Activated effector memory CD4-positive, alpha-beta T cell treated with anti-CD3 and anti-CD28 coated beads, Interleukin-2, amount 50 U/mL, for 16 hours (primary cell): ENCODE results near the gene RAD21L1.
A peak's percentile ranks its signal among the peaks of the same experiment; 100 is the strongest.

Experiments
- DNase-seq: peaks from one replicate; pipeline ENCODE4 v3.0.0-alpha.2; 2020

RAD21L1 gene

DNA sequence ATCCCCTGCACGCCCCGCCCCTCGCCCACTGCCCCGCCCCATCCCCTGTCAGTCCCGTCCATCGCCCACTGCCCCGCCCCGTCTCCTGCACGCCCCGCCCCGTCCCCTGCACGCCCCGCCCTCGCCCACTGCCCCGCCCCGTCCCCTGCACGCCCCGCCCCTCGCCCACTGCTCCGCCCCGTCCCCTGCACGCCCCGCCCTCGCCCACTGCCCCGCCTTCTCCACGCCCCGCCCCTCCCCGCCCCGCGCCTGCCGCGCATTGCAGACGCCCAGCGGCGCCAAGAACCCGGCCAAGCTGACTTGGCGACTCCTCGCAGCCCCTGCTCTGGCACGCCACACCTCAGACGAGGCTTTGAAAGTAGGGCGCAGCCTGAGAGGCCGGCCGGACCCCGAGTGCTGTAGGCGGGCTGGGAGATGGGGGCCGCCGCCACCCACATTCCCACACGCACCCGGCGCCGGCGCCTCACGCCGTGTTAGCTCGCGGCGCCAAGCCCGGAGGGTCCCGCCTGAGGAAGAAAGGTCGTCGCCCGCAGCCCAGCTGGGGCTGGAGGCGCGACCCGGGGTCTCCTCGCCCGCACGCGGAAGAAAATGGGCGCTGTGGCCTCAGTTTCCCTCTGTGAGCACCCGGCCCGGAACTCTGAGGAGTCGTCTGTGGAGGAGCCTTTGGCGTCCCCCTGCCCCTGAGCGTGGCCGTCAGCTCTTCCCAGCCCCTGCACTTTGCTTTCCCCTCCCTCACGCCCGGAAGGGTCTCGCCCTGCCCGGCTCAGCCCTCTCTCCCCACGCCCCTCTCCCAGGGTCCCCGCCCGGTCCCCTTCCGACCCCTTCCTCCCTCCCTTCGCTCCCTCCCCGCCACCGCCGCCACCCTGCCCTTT is at the start of gene RAD21L1:
RAD21L1 (plus strand) TSS at position 262 of the 872 bp plus-strand sequence. CDS start 2,410 bp downstream, outside the sequence.
- peak; percentile 92 for DNase-seq

DNA sequence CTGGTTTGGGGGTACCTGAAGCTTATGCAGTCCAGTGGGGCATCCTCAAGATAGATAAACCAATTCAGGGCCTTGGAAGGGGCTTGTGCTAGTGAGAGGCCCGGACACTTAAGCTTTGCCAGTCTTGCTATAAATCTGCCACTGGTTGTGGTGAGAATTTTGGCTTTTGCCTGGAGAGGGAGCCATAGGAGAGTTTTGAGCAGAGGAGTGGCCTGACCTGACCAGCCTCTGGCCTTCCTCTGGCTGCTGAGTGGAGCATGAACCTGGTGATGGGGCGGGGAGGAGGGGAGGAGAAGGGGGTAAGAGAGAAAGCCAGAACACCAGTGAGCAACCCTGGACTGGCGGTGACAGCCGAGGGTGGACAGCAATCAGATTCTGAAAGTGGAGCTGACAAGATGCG is 48.2 kb upstream of the RAD21L1 start:
- peak; percentile 21 for DNase-seq

DNA sequence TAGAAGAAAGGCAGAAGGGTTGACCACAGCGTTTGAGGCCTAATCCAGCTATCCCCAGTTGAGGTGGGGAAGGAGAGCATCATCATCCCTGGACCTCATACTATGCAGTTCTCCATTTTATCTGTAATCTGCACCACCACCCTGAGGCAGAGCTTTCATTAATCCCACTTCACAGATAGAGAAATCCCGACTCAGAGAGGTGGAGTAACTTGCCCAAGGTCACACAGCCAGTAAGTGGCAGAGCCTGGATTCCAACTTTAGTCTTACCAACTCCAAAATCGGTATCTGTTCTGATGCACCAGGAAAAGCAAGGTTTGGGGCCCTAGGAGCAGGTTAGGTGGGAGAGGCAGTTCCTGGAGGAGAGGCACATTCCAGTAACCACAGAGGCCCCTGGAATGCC is 47.7 kb upstream of the RAD21L1 start:
- peak; percentile 5 for DNase-seq

DNA sequence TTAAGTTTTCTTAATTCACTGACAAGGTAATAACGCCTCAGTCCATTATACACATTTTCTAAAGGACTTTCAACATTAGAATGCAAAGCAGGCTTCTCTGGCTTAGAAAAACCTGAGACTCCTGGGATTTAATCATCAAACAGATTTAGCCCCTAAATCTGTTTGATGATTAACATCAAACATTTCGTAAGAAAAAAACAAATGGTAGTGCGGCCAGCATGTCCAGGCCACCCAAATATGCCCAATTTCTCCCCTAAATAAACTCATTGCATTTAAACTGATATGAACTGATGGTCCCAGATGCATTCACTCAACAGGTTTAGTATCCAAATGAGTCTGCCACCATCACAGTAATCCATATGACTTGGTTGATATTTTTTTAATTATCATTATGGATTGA is 47.2 kb upstream of the RAD21L1 start:
- DNase-seq: peak; percentile 19

DNA sequence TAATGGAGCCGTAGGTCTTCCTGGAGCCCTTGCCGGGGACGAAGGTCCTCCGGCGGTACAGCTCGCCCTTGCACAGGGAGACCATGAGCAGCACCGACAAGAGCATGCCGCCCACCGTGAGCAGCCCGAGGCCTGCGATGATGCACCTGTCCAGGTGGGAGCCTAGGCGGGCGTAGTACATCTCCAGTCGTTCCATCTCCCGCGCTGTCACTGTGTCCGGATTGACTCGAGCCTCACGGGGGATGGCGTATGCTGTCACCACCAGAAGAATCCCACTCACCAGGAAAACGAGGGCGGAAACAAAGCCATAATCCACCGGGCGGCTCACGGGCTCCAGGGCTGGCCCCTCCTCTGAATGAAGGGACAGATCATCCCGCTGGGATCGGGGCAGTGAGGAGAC is 44.9 kb upstream of the RAD21L1 start:
- DNase-seq: no peak

DNA sequence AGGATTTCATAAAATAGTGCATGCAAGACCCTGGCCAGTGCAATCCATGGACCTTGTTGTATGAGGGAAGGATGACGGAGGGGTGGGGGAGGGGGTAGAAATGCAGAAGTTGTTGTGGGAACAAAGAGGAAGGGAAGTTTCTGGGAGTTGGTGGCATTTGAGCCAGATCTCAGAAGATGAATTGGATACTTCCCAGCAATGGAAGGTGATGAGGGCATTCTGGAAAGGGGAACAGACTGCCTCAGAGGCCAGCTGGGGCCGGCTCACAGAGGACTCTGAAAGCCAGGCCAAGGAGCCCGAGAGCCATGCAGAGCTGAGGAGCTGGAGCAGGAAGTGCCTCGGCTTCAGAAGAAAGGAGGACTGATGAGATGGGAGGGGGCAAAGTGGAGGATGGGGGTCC is 43.7 kb upstream of the RAD21L1 start:
- no peak for DNase-seq

DNA sequence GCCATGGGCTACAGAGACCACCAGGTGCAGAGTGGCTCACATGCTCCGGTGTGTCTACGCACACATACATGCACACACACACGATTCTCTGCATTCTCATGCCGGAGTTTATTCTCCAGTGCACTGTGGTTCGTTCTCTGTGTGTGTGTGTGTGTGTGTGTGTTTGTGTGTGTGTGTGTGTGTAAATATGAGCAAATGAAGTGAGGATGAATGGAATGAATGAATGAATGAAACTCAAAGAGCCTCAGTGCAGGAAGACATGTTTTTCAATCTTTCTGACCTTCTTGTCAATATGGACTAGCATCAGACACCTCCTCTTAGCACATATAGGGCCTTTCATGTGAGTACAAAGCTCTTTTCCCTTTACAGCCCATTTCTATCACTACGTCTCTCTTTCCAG is 42.7 kb upstream of the RAD21L1 start:
- no peak for DNase-seq

DNA sequence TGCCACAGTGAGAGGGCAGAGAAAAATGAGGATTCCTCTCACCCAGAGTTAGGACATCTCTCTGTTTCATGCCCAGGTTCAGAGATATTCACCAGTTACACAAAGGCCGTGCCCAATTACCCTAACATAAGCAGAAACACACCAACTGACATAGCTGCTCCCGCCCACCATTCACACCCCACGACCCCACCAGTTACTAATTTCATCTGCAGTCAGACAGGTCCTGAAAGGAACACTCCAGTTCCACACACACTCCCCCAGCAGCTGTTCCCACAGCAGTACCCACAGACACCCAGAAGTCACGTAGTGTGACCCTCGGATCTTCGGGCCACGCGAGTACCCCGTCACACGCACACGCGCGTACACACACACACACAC is 41.6 kb upstream of the RAD21L1 start:
- no peak for DNase-seq

DNA sequence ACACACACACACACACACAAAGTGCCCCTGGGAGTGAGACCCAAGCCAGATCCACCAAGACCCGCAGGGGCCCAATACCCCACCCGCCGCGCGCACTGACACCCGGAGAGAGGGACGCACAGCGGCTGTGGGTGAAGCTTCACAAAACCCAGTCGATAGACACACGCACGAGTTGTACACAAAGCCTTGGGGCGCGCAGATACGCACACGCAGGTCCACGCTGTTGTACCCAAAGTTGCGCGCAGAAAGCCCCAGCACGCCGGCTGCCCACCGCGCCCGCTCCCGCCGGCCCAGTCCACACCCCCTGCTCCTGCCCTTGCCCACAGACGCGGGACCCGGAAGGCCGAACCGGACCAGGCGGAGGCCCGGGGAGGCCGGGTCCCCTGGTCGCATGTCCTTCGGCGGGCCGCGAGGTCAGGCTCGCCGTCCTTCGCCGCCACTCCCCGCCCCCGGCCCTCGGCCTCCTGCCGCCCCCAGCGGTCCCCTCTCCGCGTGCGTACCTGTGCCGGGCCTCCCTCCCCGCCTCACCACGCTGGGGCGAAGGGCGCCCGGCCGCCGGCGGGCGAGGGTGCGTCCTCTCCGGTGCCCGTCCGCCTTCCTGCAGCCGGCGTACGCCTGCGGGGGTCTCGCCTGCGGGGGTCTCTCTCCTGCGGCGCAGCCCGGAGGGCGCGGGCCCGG is 41.1 kb upstream of the RAD21L1 start, which contains the start of gene TMEM74B:
TMEM74B (minus strand) TSS at position 344 of the 678 bp plus-strand sequence. CDS start 1,180 bp downstream, outside the sequence.
- DNase-seq: no peak

DNA sequence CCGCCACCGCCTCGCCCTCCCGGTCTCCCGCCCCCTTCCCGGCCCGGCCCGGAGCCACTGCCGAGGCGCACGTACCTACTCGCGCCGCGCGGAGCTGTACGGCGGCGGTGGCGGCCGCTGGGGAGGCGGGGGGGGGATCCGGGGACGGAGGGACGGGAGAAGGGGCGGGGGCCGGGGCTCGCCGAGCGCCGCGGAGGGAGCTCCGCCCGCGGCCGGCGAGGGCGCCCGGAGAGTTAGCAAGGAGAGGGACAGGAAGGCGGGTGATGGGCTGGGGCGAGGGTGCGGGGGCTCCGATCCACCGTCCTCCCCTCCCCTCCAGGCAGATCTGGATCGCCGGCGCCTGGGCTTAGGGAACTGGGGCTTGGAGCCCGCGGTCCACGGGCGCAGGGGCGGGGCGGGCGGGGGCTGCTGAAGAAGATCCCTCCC is 40.5 kb upstream of the RAD21L1 start:
- no peak for DNase-seq

DNA sequence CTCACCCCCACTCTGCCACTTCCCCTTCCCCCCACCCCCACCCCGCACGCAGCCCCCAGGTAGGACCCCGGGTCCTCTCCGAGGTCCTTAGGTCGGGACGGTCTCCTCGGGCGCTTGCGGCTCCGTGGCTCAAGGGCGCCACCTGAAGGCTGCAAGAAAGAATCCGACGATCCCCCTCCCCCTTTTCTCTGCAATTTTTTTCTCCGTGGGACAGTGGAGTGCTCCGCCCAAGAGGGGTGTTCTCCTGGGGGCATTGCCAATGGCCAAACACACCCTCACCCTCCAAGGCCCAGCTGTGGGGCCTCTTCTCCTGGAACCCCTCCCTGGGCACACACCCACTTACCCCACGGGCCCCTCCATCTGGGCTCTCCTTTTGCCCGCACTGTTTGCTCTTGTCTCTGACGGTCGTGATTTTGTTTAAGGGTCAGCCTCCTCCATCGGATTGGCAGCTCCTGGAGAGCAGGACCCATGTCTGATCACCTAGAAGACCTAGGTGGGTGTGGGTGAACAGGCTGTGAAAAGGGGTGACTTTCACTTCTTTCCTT is 40.0 kb upstream of the RAD21L1 start:
- DNase-seq: peak; percentile 72

DNA sequence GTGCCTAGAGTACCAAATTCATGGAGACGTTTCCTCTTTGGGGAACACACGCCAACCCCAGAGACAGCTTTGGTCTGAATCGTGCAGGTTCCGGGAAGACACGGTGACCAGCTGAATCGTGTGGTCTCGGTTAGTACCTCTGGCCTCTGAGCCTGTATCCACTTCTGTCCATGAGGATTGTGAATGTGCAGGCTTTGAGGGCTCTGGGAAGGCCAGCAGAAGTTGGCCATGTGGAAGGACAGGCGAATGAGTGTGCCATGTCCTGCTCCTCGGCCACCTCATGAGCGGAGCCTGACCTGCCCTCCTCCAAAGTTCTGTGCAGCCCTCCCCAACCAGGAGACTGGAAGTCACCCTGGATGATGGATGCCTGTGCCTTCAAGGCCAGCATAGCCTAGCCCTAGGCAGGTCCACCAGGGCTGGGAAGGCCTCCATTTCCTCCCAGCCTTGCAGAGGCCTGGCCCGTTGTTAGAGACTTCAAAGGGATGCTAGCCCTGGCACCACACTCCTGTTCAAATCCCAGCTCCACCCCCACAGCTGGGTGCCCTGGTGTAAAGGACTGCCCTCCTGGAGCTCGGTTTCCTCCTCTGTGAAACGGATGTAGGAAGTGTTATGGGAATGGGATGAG is 39.4 kb upstream of the RAD21L1 start:
- peak; percentile 43 for DNase-seq

DNA sequence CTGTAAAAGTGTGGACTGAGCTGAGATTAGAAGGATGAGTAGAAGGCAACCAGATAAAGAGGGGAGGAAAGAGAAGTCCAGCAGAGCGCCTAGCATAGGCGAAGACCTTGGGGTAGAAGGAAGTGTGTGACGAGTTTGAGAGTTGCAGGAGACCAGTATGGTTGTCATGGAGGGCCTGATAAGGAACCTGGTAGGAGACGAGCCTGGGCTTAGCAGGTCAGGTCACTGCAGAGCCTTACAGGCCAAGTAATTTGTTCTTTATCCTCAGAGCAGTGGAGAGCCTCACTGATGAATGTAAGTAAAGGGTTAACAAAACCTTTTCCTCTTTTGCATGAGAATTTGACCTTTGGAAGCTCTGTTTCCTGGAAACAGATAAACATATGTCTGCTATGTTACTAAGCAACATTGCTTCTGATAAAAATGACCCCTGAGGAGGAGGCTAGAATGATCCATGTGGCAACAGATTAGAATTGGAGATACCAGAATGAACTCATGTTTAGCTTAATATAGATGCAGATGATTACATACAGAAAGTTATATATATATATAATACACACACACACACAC is 38.2 kb upstream of the RAD21L1 start:
- no peak for DNase-seq

DNA sequence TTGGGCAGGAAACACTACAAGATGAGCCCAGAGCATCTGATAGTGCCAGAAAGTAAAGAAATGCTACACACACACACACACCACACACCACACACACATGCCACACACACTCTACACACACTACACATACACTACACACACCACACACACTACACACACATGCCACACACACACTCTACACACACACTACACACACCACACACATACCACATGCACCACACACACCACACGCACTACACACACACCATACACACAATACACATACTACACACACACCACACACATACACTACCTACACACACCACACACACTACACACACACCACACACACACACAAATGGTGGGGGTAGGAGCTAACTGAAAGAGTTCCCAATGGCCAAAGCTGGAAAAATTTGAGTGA is 37.5 kb upstream of the RAD21L1 start:
- no peak for DNase-seq

DNA sequence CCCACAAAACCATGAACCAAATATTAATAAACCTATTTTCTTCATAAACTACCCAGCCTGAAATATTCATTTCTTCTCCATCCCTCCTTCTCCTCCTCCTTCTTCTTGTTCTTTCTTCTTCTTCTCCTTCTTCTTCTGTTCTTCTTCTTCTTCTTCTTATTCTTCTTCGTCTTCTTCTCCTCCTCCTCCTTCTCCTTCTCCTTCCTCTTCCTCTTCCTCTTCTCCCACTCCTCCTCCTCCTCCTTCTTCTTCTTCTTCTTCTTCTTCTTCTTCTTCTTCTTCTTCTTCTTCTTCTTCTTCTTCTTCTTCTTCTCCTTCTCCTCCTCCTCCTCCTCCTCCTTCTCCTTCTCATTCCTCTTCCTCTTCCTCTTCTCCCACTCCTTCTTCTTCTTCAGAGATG is 36.0 kb upstream of the RAD21L1 start:
- no peak for DNase-seq

DNA sequence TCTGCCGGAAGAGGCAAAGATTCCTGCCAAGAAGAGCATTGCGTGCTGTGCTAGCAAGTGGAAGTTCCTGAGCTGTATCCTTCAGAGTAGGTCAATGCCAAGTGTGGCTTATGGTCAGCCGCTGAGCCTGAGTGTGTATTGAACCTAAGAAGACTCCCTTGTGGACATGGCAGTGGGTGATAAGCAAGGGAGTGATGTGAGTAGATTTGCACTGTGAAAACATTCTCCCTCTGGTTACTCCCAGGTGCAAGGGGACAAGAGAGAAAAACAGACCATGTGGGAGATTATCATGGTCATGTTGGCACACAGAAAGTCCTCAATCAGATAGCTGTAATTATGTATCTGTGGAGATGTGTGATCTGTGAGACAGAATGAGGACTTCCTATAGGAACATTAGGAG is 35.0 kb upstream of the RAD21L1 start:
- no peak for DNase-seq

DNA sequence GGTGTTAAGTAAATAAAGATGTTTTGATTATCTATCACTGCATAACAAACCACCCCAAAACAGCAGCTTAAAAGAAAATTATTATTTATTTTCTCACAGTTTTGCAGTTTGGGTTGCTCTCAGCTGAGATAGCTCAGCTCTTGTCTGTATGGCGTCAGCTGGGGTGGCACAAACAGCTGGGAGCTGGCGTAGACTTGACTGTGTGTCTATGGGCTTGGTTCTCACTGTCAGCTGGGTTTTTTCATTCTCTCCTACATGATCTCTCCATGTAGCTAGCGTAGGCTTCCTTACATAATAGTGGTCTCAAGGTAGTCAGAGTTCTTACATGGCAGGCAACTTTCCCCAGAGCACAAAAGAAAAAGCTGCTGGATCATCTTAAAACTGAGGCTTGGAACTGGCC is 34.5 kb upstream of the RAD21L1 start:
- DNase-seq: no peak

DNA sequence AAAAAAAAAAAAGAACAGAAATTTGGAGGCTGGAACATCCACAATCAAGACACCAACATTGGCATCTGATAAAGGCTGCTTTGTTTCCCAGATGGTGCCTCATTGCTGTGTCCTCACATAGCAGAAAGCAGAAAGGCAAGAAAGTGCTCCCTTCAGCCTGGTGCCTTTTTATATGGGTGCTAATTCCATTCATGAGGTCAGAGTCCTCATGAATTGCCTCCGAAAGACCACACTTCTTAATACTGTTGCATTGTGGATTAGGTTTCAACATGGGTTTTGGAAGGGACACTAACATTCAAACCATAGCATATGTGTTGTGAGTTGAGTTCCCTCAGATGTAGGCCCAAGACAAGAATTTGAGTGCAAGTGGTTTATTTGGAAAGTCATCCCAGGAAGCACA is 30.6 kb upstream of the RAD21L1 start:
- DNase-seq: no peak

DNA sequence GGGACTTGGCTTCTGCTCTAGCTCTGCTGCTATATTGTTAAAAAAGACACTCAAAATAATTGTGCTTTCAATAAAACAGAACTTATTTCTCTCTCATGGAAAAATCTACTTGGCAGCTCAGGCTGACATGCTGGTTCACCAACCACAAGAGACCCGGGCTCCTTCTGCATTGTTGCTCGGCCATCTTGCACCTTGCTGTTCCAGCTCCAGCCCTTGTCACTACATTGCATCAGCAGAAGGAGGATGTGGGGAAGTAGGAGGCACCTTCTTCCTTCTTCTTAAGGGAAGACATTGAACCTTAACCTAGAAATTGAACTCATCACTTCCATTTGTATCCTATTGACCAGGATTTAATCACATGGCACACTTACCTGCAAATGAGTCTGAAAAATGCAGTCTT is 29.2 kb upstream of the RAD21L1 start:
- DNase-seq: no peak

DNA sequence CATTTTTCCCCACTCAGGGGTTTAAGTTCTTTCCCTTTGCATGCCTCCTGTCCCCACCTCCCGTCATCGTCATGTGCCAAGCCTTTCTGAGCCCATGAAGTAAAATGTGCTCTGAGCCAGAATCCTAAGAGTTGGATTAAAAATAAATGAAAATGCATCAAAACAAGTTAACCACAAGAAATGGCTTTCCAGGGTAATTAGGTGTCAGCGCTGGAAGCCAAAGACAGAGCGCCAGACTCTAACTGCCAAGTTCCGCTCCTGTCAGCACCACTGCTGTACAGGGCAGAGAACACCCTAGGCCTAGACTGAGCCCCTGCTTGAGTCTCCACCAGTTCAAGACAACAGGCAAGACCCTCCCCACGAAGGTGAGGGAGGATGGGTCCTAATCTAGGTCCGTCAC is 28.0 kb upstream of the RAD21L1 start:
- no peak for DNase-seq

DNA sequence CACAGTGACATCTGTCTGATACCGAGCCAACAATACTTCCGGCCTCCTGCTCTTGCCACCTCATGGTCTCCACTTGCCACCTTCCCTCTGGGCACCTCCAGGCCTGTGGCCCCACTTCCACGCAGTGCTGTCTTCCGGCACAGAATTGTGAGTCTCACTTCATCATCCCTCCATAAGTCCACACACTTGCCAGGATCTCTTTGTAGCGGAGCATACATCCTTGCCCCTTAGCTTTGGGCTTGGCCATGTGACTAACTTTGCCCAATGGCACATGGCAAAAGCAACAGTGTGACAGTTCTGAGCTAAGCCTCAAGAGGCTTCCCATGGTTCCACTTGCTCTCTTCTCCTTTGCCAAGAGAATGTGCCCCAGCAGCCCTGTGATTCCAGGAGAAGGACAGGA is 27.1 kb upstream of the RAD21L1 start:
- no peak for DNase-seq

DNA sequence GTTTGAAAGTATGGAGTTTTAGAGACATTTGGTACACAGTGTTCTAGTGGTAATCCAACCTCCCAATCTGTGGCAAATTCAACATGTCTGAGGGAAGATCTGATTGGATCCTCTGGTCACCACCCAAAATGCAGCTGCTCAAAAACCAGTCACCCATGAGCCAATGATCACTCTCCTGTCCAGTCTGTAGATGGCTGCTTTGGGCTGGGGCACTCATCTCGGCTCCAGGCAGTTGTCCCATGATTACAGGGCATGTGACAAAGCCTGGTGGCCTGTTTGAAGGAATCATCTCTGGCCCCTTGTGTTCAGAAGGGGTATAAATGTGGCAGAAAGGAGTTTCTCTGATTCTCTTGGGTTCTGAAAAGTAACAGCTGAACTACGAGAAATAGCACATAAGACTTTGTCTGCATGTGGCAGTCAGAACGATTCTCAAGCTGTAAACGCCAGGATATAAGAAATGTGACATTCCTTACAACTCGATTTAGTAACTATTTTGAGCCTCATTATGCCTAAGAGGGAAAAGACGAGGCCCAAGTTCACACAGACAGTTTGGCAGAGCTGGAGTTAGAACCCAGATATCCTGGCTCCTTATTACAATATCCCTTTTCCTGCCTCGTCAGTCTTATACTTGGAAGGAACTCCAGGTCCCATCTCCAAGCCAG is 26.5 kb upstream of the RAD21L1 start:
- DNase-seq: no peak

DNA sequence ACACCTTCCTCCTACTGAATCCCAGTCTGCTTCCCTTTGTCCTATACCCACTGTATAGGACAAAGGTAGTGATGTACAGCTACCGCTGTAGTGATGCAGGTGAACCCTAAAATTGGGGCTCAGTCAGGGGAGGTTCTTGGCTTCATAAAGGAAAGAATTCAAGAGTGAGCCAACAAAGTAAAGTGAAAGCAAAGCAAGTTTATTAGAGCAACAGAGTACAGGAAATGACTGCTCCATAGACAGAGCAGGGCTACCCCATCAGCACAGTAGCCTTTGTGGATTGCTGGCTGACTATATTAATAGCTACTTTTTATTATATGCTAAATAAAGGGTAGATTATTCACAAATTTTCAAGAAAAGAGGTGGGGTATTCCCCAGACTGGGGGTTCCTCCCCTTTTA is 25.9 kb upstream of the RAD21L1 start:
- DNase-seq: no peak
